Hepatocyte (in vitro differentiated cells): Measurements from ENCODE around the gene OTUD5.

Source experiments
- CTCF ChIP-seq: fragments of 200-600 bp; sonication (generic); IDR thresholded peaks from 2 replicates; pipeline ENCODE4 v1.5.1; 2016; ENCODE audit warnings: antibody characterized with exemption, mild to moderate bottlenecking; ENCODE audit not compliant: poor library complexity
- EZH2 ChIP-seq: fragments of 200-600 bp; sonication (generic); IDR thresholded peaks from 2 replicates; pipeline ENCODE4 v1.6.1; 2016; ENCODE audit warnings: antibody characterized with exemption, mild to moderate bottlenecking, borderline replicate concordance

GRCh38 chrX:48957827-48958634 is 624 bp upstream of the OTUD5 start:
- TF ChIP-seq CTCF (no peak), EZH2 (no peak)
